ENCODE data around the gene AKT3.
A peak's percentile ranks its signal among the peaks of the same experiment; 100 is the strongest.

Gene AKT3

DNA sequence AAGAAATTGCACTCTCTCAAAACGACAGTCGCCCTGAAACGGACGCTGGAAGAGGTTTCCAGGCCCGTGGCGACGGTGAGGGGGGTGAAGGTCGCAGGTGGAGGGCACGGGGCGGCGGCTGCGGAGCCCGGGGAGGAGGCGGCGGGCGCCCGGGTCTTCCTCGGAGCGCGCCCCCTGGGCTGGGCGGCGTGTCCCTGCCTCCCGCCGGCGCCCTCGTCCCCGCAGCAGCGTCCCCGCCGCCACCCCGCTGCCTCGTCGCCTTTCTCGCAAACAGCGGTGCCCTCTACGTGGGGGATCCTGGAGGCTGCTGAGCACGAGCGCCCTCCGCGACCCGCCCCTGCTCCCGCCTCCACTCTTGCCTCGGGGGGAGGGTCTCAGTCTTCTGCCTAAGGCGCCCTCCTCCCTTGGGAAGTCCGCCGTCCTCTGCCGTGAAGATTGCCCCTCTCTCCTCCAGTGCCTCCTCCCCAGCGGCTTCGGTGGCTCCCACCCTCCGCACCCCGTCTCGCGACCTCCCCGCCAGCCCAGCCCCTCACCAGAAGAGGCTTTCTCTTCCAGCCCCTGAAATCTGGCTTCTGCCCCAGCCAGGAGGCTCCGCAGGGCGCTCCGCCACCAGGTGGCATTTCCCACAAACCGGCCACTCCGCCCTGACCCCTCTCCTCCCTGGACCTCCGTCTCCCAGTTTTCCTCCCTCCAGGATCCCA is 366.8 kb downstream of the AKT3 start:
- peak in 1 of 5 experiments; percentile 38 for DNase-seq

DNA sequence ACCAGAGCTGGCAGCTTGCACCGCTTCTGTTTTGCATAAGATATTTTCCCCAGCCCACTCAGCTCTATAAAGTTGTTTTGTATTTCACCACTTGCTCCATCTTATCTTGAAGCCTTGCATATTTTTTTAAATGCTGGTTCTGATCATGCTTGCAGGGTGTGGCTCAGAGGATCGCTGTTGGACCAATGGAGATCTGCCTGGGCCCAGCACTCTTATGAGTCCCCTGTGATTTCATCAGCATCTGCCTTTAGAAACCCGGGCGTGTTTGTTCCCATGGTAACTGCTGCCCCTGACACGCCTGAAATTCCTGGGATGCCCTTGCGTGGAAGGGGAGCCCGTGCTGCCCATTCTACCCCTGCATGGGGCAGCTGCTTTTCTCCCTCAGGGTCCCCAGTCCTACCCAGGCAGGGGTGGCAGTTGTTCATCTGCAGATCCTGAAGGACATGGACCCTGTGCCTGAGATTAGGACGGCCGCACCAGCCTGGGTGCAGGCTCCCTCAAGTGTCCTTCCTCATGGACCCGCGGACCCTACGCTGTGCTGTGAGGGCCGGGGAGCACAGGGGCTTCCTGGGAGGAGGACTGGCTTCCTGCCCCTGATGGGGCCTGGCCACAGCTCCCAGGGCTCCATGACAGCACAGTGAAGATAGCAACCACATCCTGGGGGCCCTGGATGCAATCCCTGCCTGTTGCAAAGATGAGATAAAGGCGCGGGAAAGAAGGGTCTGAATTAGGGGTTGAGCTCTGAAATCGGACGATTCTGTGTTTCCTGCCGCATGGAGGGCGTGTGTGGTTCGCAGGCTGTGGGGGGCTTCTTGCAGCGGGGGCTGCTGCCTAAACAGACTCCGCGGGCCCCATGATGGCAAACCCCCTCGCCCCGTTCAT is 367.7 kb downstream of the AKT3 start:
- DNase-seq: peak in 1 of 5 experiments; percentile 42

DNA sequence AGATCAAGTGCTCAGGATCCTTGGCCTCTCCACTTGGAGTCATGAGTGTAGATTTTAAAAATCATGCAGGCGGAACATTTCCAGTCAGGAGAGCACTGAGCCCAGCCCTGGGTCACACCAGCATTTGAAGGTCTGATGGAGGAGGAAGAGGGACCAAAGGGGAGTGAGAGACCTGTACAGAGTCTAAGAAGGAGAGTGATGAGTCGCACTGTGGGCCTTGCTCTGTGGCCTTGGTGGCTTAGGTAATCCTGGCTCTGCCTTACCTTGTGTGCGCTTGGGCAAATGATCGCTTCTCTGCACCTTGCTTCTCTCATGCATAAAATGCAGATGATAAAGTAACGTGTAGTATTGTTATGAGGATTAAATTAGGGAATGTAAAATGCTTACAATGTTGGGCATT is 368.9 kb downstream of the AKT3 start:
- no peak for DNase-seq

DNA sequence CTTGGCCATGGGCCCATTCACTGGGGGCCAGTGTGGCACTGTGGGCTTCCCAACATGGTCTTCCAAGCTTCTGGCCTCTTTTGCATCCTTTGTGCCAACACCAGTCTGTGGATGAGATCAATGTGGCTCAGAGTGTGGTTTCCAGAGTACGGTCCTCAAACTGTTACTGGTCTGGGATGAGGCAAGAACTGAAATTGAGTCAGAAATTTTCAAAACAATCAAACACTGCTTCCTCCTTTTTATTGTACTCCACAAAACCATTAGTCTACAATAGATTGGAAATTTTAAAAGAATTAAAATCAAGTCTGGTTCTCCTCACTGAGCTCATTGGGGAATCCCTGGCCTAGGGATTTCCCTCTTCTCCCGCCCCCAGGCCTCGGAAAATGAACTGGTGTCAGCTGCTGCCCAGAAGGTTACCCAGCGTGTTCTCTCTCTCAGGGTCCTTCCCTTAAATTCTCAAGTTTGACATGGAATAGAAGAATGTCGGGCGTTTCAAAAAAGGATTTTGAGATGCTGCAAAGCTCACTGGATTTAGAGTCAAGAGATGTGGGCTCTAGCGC is 372.2 kb downstream of the AKT3 start:
- no peak for DNase-seq

DNA sequence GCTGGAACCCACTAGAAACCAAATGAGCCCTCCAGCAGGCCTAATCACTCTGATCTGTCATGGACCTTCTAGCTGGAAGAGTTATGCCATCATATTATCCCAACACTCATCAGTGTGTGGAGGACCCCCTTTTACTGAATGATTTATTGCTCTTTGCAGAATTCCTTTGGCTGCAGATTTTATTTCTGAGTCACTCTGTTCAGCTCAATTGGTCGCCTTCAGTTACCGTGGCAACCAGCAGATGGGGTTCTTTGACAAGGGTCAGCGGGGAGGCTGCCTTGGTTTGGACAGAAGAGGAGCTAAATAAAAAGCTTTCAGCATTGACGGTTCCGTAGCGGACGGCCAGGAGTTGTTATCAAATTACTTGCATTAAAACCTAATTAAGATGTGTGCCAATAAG is 374.1 kb downstream of the AKT3 start:
- DNase-seq: no peak

DNA sequence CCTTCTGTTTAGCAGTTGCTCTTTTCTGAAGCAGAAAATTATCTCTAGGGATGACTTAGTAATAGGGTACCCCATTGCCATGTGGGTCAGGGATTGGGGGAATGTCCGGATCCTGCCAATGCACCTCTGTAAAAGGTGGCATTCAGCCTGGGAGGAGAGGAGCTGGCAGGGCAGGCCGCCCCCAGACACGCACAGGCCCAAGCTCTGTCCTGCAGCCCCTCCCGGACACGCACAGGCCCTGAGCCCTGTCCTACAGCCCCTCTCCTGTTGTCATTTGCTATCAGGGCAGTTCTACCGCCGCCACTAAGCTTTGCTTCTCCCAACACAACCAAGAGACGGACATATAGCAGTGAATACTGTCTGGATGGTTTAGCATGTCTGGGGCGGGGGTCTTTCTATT is 375.1 kb downstream of the AKT3 start:
- DNase-seq: no peak

DNA sequence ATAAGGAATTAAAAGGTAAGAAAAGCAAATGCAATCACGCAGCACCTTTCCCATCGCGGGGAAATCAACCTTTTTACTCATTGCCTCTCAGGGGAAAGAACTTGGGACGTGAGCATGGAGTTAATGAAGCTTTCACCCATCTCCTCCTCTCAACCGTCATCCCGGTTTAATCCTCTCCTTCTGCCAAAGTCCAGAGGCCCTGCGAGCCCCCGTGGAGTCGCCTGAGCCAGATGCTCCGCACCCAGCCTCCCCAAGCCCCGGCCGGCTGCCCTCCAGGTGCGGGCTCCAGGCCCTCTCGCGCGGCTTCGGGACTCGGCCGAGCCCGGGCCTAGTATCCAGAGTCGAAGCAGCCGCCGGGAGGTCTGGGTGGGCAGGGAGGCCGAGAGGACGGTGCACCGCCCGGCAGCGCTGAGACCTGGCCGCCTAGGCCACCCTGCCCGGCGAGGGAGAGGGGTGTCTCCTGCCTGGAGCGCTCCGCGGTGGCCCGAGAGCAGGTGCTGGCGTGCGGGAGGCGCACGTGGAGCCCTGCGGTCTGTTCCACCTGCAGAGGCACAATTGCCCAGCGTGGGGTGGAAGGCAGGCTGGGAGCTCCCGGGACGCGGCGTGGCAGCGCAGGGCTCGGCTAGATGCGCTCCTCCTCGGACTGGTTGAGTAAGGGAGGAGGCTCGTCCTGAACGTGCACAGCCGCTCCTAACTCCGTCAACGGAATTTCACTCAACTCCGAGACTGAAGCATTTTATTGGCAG is 375.7 kb downstream of the AKT3 start:
- DNase-seq: no peak

DNA sequence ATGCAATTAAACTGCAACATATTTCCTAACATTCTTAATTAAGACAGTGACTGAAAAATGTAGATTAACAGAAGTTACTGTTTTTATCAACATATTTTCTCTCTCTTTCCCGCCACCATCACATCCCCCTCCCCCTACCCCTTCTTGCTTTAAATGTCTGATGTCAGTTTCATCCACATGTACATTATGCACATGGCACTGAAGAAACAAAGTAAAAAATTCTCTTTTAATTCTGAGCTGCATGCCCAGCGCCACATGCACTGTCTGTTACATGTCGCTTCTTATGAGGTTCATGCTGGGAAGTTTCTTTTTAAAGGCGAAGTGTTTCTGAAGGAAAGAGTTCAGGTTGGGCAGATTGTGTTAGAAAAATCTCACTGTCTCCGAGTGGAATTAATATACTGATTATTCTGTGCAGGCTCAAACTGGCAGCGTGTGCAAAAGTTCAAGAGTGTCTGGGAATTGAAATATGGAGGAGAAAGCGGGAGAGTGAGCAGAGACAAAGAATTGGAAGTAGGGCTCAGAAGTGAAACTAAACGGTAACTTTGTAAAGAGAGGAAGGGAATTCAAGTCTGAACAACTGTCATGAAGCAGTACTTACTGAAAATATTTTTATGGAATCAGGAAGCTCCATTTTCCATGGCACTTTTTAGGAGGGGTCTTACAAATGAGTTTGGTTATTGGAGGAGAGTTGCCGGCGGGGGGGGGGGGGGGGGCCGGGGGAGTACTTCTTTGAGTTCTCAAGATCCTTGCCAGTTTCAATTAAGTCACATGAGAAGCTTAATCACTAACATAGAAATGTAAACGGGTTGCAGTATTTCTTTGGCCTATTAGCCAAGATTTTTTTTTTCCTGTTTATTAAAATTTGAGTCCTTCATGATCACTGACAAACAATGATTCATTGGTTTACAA is 376.6 kb downstream of the AKT3 start:
- DNase-seq: no peak

DNA sequence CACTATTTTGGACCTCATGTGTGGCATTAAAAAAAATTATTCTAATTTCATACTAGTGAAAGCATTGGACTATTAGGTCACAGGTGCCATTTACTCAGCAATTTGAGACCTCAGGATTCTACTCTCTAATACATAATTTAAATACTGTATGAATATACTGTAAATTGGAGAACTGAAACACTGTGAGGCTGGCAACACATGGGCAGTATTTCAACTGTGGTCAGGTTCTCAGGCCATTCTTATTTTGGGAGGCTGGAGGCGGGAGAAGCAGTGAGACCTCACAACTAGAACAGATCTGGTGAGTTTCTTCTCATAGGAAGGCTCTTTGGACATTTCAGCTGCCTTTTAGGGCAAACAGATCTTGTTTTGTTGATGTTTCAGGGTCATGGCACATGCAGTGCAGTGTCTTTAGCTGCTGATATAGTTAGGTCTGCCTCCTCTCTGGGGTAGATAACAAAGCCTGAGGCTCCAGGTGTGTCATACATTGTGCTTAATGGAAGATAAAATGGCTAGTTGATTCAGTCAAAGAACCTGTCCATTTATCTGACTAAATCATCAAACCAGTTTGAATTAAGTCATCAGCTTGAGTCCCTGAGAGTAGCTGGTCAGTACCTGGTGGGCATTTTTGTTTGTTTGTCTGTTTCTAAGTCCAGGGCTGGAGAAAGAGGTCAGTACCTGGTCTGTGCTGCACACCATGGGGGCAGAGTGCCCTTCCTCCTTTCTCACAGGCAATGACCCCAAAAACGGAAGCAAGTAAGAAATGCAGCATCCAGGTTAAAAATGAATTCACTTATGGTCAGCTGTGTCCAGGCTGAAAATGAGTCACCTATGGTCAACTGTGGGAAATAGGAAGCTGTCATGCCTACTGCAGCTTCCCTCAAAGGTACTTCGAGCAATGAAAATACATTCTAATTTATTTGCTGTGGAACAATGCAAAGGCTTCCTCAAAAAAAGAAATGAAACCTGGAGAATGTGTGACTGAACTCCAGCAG is 378.0 kb downstream of the AKT3 start:
- no peak for DNase-seq

DNA sequence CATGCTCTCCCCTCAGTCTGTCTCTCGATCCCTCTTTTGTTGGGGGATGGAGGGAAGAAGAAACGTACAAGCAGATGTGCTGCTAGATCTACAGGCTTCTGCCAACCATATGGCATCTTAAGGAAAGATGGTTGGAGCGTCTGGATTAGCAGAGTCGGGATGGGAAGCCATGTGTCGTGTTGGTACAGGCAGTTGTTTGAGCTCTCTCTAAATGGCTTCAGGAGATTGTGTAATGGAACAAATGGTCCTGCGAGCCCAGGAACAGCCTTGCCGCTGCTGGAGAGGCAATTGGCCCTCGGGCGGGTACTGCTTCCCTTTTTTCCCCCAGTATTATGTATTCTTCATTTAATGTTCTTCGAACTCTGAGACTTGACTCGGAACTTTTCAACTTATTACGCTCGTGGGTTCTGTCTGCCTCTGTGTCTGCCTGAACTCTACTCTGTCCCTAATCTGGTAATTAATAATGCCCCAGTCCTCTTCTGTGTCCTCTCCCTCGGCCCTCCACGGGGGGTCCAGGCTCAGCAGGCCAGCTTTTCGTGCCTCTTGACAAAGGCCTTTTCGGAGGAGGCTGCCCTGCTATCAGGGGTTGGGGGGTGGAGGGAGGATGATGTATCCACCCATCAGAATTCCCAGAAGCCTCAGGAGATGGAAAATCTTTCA is 378.9 kb downstream of the AKT3 start:
- DNase-seq: no peak

DNA sequence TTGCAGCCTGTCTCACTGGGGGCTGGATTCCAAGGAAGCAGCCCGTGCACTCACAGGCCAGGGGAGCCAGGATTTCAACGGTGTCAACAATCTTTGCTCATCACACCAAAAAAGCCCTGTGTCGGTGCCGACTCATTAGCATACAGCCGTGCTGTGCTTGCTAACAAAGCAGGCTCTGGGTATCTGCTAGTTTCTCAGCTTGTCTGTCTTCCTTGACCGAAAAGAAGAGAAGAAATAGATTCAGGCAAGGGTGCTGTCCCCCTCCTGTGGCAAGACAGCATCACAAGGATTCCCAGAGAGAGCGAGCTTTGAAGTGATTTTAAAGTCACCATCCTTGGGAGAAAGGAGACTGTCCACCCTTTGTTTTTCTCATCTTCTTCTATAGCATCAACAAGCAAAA is 379.5 kb downstream of the AKT3 start:
- no peak for DNase-seq

DNA sequence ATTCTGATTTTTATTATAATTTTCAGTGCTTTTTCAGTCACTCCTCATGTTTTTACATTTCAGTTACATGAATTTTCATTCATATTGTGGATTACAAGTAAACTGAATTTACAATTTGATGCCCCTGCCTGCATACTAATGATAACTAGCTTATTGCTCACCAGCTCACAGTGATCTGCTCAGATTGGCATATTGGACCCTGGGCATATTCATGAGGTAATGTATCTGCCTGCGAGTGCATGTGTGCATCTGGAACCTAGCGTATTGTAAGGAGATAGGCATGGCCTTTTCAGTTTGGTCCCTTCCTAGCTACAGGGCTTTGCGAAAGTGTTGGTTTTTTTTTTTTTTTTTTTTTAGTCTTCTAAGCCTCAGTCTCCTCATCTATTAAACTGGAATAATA is 380.5 kb downstream of the AKT3 start:
- no peak for DNase-seq

DNA sequence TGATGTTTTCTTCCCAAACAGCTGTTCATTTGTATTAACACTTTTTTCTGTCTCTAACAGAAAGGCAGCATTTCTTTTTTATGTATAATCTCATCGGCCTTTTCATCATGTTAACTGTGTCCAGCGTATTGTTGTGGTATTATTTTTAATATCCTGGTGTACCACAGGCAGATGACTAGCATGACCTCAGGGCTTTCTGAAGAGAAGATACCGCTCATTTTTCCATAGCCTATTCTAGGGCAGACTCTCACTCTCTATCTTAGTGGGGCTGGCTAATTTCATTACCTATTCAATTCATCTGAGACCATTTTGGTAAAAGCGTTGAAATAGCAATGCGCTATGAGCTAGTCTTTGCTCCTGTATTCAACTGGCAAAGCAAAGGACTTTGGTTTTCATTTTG is 384.3 kb downstream of the AKT3 start:
- no peak for DNase-seq

DNA sequence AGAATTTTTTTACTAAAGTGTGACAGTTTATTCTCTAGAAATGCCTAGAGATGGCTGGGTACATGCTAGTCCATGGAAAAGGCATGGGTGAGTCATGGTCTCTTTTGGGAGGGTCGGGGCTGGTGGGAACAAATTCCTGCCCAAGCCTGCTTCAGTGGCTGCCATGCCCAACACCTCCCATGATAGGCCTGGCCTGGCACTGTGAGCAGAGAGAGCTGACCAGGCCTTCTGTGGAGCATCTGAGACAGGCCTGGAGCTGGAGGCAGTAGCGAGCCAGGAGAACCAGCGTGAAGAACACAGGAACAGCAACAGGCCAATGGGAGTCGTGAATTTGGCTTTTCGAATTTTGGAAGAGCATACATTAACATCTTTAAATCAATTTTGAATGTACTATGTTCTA is 385.0 kb downstream of the AKT3 start:
- DNase-seq: no peak

DNA sequence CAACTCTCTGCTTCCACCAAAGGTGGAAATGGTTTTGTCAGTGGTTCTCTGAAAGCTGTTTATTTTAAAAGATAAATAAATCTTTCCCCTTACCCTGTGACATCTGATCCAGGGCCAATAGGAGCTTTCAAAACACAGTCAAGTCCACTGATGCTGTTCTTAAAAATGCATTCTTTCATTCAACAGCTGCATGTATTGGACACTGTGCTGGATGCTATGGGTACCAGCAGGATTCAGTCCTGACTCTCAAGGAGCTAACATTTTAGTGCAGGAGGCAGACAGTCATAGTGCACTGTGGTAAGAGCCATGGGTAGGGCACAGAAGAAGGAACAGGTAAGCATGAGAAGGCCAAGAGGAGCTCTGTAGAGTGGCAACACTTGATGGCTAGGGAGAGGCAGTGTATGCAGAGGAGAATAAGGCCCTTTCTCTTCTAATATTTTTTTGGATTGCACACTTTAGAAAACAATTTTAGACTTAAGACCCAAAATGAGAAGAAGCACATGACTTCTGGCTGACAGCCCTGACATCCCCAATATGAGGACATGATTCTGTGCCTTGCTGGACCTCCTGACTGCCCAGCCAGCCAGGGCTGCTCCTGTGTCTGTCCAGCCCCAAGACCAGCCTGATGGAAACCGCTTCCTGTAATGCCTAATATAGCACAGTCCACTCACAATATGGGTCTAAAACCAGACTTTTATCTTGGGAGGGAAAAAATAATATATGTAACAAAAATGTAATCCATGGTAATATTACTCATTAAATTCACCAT is 386.9 kb downstream of the AKT3 start:
- peak in 1 of 5 experiments; percentile 9 for DNase-seq

DNA sequence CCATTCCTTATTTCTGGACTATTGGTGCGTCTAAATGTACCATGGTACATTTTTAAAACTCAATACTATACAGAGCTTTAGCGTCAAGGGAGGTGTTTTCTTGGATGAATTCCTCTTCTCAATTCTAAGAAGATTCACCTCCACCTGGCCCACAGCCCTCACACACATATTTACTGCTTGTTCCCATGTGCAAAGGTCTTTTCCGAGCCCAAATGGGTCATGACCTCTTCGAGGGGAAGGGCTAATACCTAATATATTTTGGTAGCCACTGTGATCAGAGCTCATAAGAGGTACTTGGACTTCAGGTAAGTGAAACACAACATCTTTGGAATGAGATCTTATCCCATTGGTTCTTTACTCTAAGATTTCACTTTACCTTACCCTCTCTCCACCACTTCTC is 388.3 kb downstream of the AKT3 start:
- no peak for DNase-seq

DNA sequence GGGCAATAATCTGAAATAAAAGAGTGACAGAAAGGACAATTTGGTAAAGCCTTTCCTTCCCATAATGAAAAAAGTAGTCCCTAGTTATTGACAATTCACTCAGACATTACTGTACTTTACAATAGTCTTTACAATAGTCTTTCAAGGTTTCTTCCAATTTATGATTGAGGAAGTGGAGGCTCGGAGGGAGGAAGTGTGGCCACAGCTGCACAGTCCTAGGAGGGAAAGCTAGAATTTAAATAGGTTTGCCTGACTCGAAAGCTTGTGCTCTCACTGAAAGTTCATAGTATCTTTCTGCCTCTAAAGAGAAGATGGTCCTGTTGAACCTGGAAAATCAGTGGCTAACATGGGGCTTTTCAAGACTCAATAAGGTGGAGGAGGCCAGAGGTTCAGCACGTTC is 391.0 kb downstream of the AKT3 start:
- DNase-seq: no peak

DNA sequence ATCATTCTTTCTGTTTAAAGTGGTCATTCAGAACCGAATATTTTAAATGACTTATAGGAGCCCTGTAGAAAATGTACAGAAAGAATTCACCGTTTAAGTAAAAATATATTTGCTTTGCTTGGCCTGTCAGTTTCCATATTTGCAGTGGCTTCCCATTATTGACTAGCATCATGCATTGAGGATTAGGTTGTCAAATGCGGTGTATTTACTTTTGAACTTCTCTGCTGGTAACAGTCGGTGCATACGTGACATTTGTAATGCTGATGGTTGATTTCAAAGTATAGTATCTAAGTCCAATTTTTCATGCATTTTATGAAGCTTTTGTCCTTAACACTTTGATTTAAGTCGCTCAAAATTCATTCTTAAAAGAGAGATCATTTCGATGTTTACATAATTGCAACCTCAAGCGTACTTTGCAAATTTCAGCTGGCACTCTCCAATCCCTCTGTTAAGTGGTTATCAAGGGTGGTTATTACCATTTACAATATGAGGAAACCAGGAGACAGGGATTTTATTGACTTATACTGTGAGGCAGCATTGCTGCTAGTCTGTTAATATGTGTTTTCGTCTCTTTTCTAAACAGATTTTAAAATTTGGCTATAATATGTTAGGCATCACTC is 392.6 kb downstream of the AKT3 start:
- DNase-seq: no peak
